ENCODE measurements around the gene OSBP2. TPM values are rescaled to one million over a fixed set of nuclear protein-coding genes. Genes with fewer than 3 reads are reported as not detected.

The OSBP2 gene
- total RNA-seq, 1 donor from 2014 or later: 0.35 TPM

GRCh38 chr22:30749849-30750248 is 55.2 kb downstream of the OSBP2 start:
- Mint-ChIP-seq H3K4me1 (peaks cover 3% of the 10 kb centered on the region), H3K9me3 (no peaks in the 10 kb centered on the region), H3K4me3 (no peak overlapping the region), H3K36me3 (ENCODE audit: low read depth) (no peaks in the 10 kb centered on the region), H3K27me3 (no peaks in the 10 kb centered on the region), H3K27ac (no peak overlapping the region)
- intact Hi-C loops (cut with micrococcal nuclease): no loop called here
- CTCF ChIA-PET: no interaction called here
- TF ChIP-seq CTCF (IDR thresholded peaks at IDR 0.05): no peak
- ATAC-seq (ENCODE audit: low read depth): no peak
- DNase-seq: no peak
- POLR2A ChIA-PET: interaction anchor here (0.6 kb wide), 1 partner anchor 318 kb away, joined by 3 read pairs; no protein-coding TSS in a partner anchor

- no peaks in the 10 kb centered on the region for H3K4me1 Mint-ChIP-seq
- no peak overlapping the region for H3K4me3 Mint-ChIP-seq
- no peak overlapping the region for H3K27ac Mint-ChIP-seq
- ATAC-seq (ENCODE audit: low read depth) (no peak), DNase-seq (no peak)
- no peak for TF ChIP-seq CTCF (IDR thresholded peaks at IDR 0.05)
- CTCF ChIA-PET: no interaction called here
- H3K36me3 Mint-ChIP-seq (ENCODE audit: low read depth): no peaks in the 10 kb centered on the region
- H3K27me3 Mint-ChIP-seq: no peaks in the 10 kb centered on the region
- intact Hi-C loops (cut with micrococcal nuclease): no loop called here
- no peaks in the 10 kb centered on the region for H3K9me3 Mint-ChIP-seq
- POLR2A ChIA-PET: no interaction called here
These were observed 56.9 kb downstream of the OSBP2 start for GRCh38 chr22:30751529-30751928.

DNA sequence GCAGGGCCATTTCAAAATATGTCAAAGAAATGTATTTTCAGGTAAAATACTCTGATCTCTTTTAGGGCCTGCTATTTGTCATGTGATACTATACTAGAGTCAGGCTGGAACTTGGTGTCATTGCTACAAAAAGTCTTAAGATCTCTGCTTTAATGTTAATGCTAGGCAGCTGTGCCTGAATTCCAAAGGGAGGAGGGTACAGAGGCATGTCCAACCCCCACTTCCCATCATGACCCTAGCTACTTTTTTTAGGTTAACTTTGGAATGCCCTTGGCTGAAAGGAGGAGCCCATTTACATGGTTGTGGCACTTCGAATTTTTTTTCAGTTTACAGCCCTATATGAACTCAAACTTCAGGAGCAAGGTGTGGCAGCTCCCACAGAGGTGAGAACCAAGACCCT is 58.1 kb downstream of the OSBP2 start:
- intact Hi-C loops (cut with micrococcal nuclease): no loop called here
- CTCF ChIA-PET: no interaction called here
- Mint-ChIP-seq H3K27ac (no peak overlapping the region), H3K4me1 (no peaks in the 10 kb centered on the region), H3K36me3 (ENCODE audit: low read depth) (no peaks in the 10 kb centered on the region), H3K4me3 (no peak overlapping the region), H3K27me3 (no peaks in the 10 kb centered on the region), H3K9me3 (no peaks in the 10 kb centered on the region)
- ATAC-seq (ENCODE audit: low read depth) (no peak), DNase-seq (no peak)
- POLR2A ChIA-PET: no interaction called here
- no peak for TF ChIP-seq CTCF (IDR thresholded peaks at IDR 0.05)

- POLR2A ChIA-PET: interaction anchor here (1.9 kb wide), 1 partner anchor 119 kb away, joined by 5 read pairs; no protein-coding TSS in a partner anchor
- no peaks in the 10 kb centered on the region for H3K27me3 Mint-ChIP-seq
- intact Hi-C loops (cut with micrococcal nuclease): no loop called here
- CTCF ChIA-PET: interaction anchor here (2.1 kb wide), 1 partner anchor 119 kb away, joined by 47 read pairs; the partner anchor contains the start of gene SLC35E4
- H3K4me1 Mint-ChIP-seq: no peaks in the 10 kb centered on the region
- ATAC-seq (ENCODE audit: low read depth) (no peak), DNase-seq (no peak)
- H3K4me3 Mint-ChIP-seq: no peak overlapping the region
- no peaks in the 10 kb centered on the region for H3K9me3 Mint-ChIP-seq
- no peaks in the 10 kb centered on the region for H3K36me3 Mint-ChIP-seq (ENCODE audit: low read depth)
- TF ChIP-seq CTCF (IDR thresholded peaks at IDR 0.05): no peak
- no peak overlapping the region for H3K27ac Mint-ChIP-seq
These were observed 59.0 kb downstream of the OSBP2 start for GRCh38 chr22:30753701-30754100.

GRCh38 chr22:30754521-30754920 is 59.8 kb downstream of the OSBP2 start:
- no peaks in the 10 kb centered on the region for H3K36me3 Mint-ChIP-seq (ENCODE audit: low read depth)
- ATAC-seq (ENCODE audit: low read depth) (no peak), DNase-seq (no peak)
- intact Hi-C loops (cut with micrococcal nuclease): no loop called here
- TF ChIP-seq CTCF (IDR thresholded peaks at IDR 0.05): no peak
- no peak overlapping the region for H3K27ac Mint-ChIP-seq
- H3K4me3 Mint-ChIP-seq: no peak overlapping the region
- H3K27me3 Mint-ChIP-seq: no peaks in the 10 kb centered on the region
- CTCF ChIA-PET: interaction anchor here (1.2 to 2.1 kb wide), 3 partner anchors 105 to 145 kb away, joined by 3 to 47 read pairs (median 5); partner anchors contain the start of gene SLC35E4
- no peaks in the 10 kb centered on the region for H3K4me1 Mint-ChIP-seq
- H3K9me3 Mint-ChIP-seq: no peaks in the 10 kb centered on the region
- POLR2A ChIA-PET: interaction anchor here (1.9 kb wide), 1 partner anchor 120 kb away, joined by 5 read pairs; no protein-coding TSS in a partner anchor
